IMR-90 (cell line): ENCODE measurements around the gene FAM76A. TPM values are rescaled to one million over a fixed set of nuclear protein-coding genes. Genes with fewer than 3 reads are reported as not detected.

Experiments
- ATAC-seq: fragments of 200-7000 bp; cut with Tn5 transposase; 2 replicates; pipeline ENCODE4 v1.9.1; 2020; ENCODE audit warnings: low read depth, mild to moderate bottlenecking, moderate library complexity
- BruUV-seq: library from RNA; stranded (reverse); fragments of 400-500 nt; replicated peaks from 2 replicates; lab custom pipeline; 2021; lab: Mats Ljungman, UMichigan
- CTCF ChIA-PET: fragments of 300-600 bp; formaldehyde crosslinking; extraction: SDS; loops from one replicate; lab custom pipeline; 2021; ENCODE audit warnings: antibody characterized with exemption; lab: Yijun Ruan, JAX
- POLR2A ChIA-PET: fragments of 300-600 bp; sonication (Branson Sonifier 250); formaldehyde crosslinking; loops from one replicate; lab custom pipeline; 2022; ENCODE audit warnings: antibody characterized with exemption; ENCODE audit not compliant: unreplicated experiment; lab: Charles Lee
- DNase-seq: peaks from one replicate; pipeline ENCODE4 v3.0.0; 2013
- H2AFZ ChIP-seq: replicated peaks from 2 replicates; pipeline ENCODE3; 2013; ENCODE audit warnings: low read length, mild to moderate bottlenecking; ENCODE audit not compliant: poor library complexity
- H2AK5ac ChIP-seq: 2 replicates; pipeline ENCODE4 v1.6.1; 2013; ENCODE audit warnings: low read depth, low read length, inconsistent platforms
- H2AK9ac ChIP-seq: replicated peaks from 2 replicates; pipeline ENCODE3; 2013; ENCODE audit warnings: mild to moderate bottlenecking, low read depth, low read length, moderate library complexity; ENCODE audit not compliant: poor library complexity
- H2BK120ac ChIP-seq: 2 replicates; pipeline ENCODE4 v1.6.1; 2013; ENCODE audit warnings: low read depth, low read length, inconsistent platforms
- H2BK15ac ChIP-seq: 3 replicates; pipeline ENCODE4 v1.6.1; 2013; ENCODE audit warnings: low read depth, low read length, inconsistent platforms
- H2BK20ac ChIP-seq: 2 replicates; pipeline ENCODE4 v1.6.1; 2013; ENCODE audit warnings: low read depth, mild to moderate bottlenecking, inconsistent platforms, low read length, moderate library complexity
- H2BK5ac ChIP-seq: 2 replicates; pipeline ENCODE4 v1.6.1; 2013; ENCODE audit warnings: mild to moderate bottlenecking, low read depth, low read length, inconsistent platforms; ENCODE audit not compliant: poor library complexity, severe bottlenecking
- H3K14ac ChIP-seq: replicated peaks from 2 replicates; pipeline ENCODE4 v1.6.1; 2013; ENCODE audit warnings: low read depth, low read length, inconsistent platforms
- H3K18ac ChIP-seq: 2 replicates; pipeline ENCODE4 v1.6.1; 2013; ENCODE audit warnings: low read depth, low read length, control low read depth
- H3K23ac ChIP-seq: 2 replicates; pipeline ENCODE4 v1.6.1; 2013; ENCODE audit warnings: low read depth, low read length, inconsistent platforms
- H3K27ac ChIP-seq: 2 replicates; pipeline ENCODE4 v1.5.1; 2013; ENCODE audit warnings: mild to moderate bottlenecking, control low read depth, low read length; ENCODE audit not compliant: insufficient read depth
- H3K27me3 ChIP-seq: 2 replicates; pipeline ENCODE4 v1.6.1; 2013; ENCODE audit warnings: low read length; ENCODE audit not compliant: control insufficient read depth, insufficient read depth
- H3K36me3 ChIP-seq: 2 replicates; pipeline ENCODE4 v1.6.1; 2013; ENCODE audit warnings: low read length, mixed read lengths; ENCODE audit not compliant: control insufficient read depth, insufficient read depth
- H3K4ac ChIP-seq: 2 replicates; pipeline ENCODE4 v1.6.1; 2013; ENCODE audit warnings: low read depth, low read length, inconsistent platforms
- H3K4me1 ChIP-seq: 2 replicates; pipeline ENCODE4 v1.6.1; 2013; ENCODE audit warnings: low read length, mixed read lengths; ENCODE audit not compliant: control insufficient read depth, insufficient read depth
- H3K4me2 ChIP-seq: 2 replicates; pipeline ENCODE4 v1.6.1; 2013; ENCODE audit warnings: low read depth, mild to moderate bottlenecking, control low read depth, low read length, moderate library complexity
- H3K4me3 ChIP-seq: 2 replicates; pipeline ENCODE4 v1.5.1; 2013; ENCODE audit warnings: low read depth, mild to moderate bottlenecking, control low read depth, low read length, moderate library complexity; ENCODE audit not compliant: insufficient read depth
- H3K56ac ChIP-seq: 2 replicates; pipeline ENCODE4 v1.6.1; 2013; ENCODE audit warnings: low read length, inconsistent platforms; ENCODE audit not compliant: insufficient read depth; ENCODE audit errors: extremely low read depth
- H3K79me1 ChIP-seq, 2 experiments: 2 replicates each; pipeline ENCODE4 v1.6.1; 2013; ENCODE audit warnings: low read length in 2 of 2, inconsistent platforms in 1 of 2, low read depth in 1 of 2
- H3K9ac ChIP-seq: 2 replicates; pipeline ENCODE4 v1.6.1; 2013; ENCODE audit warnings: low read depth, low read length, control low read depth
- H3K9me1 ChIP-seq: 2 replicates; pipeline ENCODE4 v1.6.1; 2013; ENCODE audit warnings: low read length, inconsistent platforms; ENCODE audit not compliant: insufficient read depth
- H3K9me3 ChIP-seq: 2 replicates; pipeline ENCODE4 v1.6.1; 2013; ENCODE audit warnings: low read length; ENCODE audit not compliant: control insufficient read depth, insufficient read depth
- H4K20me1 ChIP-seq: 2 replicates; pipeline ENCODE4 v1.6.1; 2013; ENCODE audit warnings: low read length, inconsistent platforms; ENCODE audit not compliant: insufficient read depth
- H4K5ac ChIP-seq: 2 replicates; pipeline ENCODE4 v1.6.1; 2013; ENCODE audit warnings: mild to moderate bottlenecking, low read depth, low read length, control low read depth
- H4K8ac ChIP-seq, 2 experiments: 2 replicates each; pipeline ENCODE4 v1.6.1; 2013; ENCODE audit warnings: low read depth in 2 of 2, low read length in 2 of 2, control low read depth in 1 of 2, inconsistent platforms in 1 of 2
- H4K91ac ChIP-seq: 2 replicates; pipeline ENCODE4 v1.6.1; 2013; ENCODE audit warnings: low read depth, low read length, inconsistent platforms; ENCODE audit not compliant: insufficient read depth
- BHLHE40 ChIP-seq: fragments of 150-350 bp; IDR thresholded peaks from 2 replicates; pipeline ENCODE4 v1.6.1; 2016; ENCODE audit warnings: mild to moderate bottlenecking, low read depth, low read length
- MAFK ChIP-seq: IDR thresholded peaks from 2 replicates; pipeline ENCODE4 v1.6.1; 2012; ENCODE audit warnings: low read depth, low read length, improper control_type of control experiment
- RCOR1 ChIP-seq: IDR thresholded peaks from 2 replicates; pipeline ENCODE4 v1.6.1; 2012; ENCODE audit warnings: mild to moderate bottlenecking, low read length, improper control_type of control experiment; ENCODE audit not compliant: insufficient replicate concordance
- RFX5 ChIP-seq: IDR thresholded peaks from 2 replicates; pipeline ENCODE4 v1.8.0; 2012; ENCODE audit warnings: low read depth, mild to moderate bottlenecking, low read length, moderate library complexity
- WGBS, 2 experiments: methylation state at CpG; one replicate each; pipeline versions ENCODE4 v1.1.5 to v1.1.7; 2013; ENCODE audit warnings: missing lambda C conversion rate in 2 of 2; ENCODE audit not compliant: insufficient read length in 1 of 2; ENCODE audit errors: extremely low coverage in 2 of 2; 5-methylcytosine and 5-hydroxymethylcytosine counted together
- dilution Hi-C: fragments of 300-500 bp; cut with HindIII; formaldehyde crosslinking; loops from one replicate; pipeline ENCODE4 v1.14.3; 2018; ENCODE audit warnings: low sequenced_read_pairs; ENCODE audit not compliant: unreplicated experiment
- in situ Hi-C: fragments of 300-500 bp; cut with MboI; formaldehyde crosslinking; loops from 3 replicates; pipeline ENCODE4 v1.14.3; 2019; ENCODE audit warnings: low sequenced_read_pairs, inconsistent platforms, mixed read lengths
- intact Hi-C: fragments of 100-400 bp; cut with micrococcal nuclease; formaldehyde crosslinking; loops from 2 replicates; pipeline ENCODE4 v1.10.0; 2022
- polyA plus RNA-seq, 3 experiments: library from polyadenylated mRNA; depleted of rRNA; stranded (reverse); fragments of >200 nt; gene quantifications; 2 replicates each; pipeline ENCODE4 v1.2.3, GENCODE V29; 2012; ENCODE audit warnings: low replicate concordance in 1 of 3
- total RNA-seq: library from RNA; depleted of rRNA; stranded (reverse); fragments of >200 nt; gene quantifications from 2 replicates; pipeline ENCODE4 v1.2.3, GENCODE V29; 2012

The FAM76A gene
- total and polyA plus RNA-seq, 2 of the 4 experiments (the other 2 are of a cell fraction): 2.3 to 10.0 TPM

DNA sequence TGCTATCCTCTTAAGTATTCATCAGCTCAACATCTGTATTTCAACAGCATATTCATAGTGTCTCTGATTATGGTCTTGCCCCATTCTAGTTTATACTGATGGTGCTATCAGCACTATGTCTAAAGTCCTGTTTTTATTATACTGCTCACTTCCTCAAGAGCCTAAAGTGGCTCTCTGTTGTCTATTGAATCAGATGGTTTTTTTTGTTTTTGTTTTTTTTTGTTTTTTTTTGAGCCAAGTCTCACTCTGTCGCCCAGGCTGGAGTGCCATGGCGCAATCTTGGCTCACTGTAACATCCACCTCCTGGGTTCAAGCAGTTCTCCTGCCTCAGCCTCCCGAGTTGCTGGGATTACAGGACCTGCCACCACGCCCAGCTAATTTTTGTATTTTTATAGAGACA lies 53.4 kb downstream of the FAM76A start:
- no peak overlapping the region for H3K18ac ChIP-seq
- in situ Hi-C loops: no loop called here
- no peak overlapping the region for H3K4ac ChIP-seq
- no peak for TF ChIP-seq MAFK
- no peak for TF ChIP-seq BHLHE40
- no peak for TF ChIP-seq RFX5
- TF ChIP-seq RCOR1: no peak
- H3K23ac ChIP-seq: no peak overlapping the region
- peaks cover 7% of the 10 kb centered on the region for H3K9me1 ChIP-seq
- no peak overlapping the region for H2AK9ac ChIP-seq
- intact Hi-C loops: no loop called here
- no peak overlapping the region for H2BK15ac ChIP-seq
- no peak overlapping the region for H2AK5ac ChIP-seq
- no TSS peak for BruUV-seq
- no peak overlapping the region for H4K91ac ChIP-seq
- ChIA-PET CTCF (interaction anchor here (0.6 kb wide), 1 partner anchor 1135 kb away, joined by 7 read pairs; no protein-coding TSS in a partner anchor), POLR2A (no interaction called here)
- no CpG with 5 or more reads among the region's 4 CpGs for WGBS, 2 experiments
- dilution Hi-C loops: no loop called here
- no peak overlapping the region for H2BK20ac ChIP-seq
- no peak overlapping the region for H2BK5ac ChIP-seq
- H4K20me1 ChIP-seq: peaks cover 30% of the 10 kb centered on the region
- no peak for ATAC-seq
- no peak overlapping the region for H3K14ac ChIP-seq
- H3K4me3 ChIP-seq: no peak overlapping the region
- H2AFZ ChIP-seq: no peak overlapping the region
- H2BK120ac ChIP-seq: no peak overlapping the region
- H3K4me1 ChIP-seq: peaks cover 4% of the 10 kb centered on the region; the same call in 1 of the 2 replicates
- H3K9ac ChIP-seq: no peak overlapping the region
- DNase-seq: no peak
- H3K4me2 ChIP-seq: no peak overlapping the region
- H3K36me3 ChIP-seq: peaks cover 2% of the 10 kb centered on the region; the same call in 1 of the 2 replicates
- peaks cover 14 to 84% of the 10 kb centered on the region in 2 experiments; a peak in 3 of 4 replicates for H3K79me1 ChIP-seq
- H4K8ac ChIP-seq: no peak overlapping the region
- H3K27ac ChIP-seq: no peak overlapping the region
- no peaks in the 10 kb centered on the region for H3K9me3 ChIP-seq
- H4K5ac ChIP-seq: no peak overlapping the region
- no peak overlapping the region for H3K56ac ChIP-seq
- no peaks in the 10 kb centered on the region for H3K27me3 ChIP-seq
